ENCODE results near the gene ACOX1. TPM values are rescaled to one million over a fixed set of nuclear protein-coding genes. Genes with fewer than 3 reads are reported as not detected.

ACOX1 gene
- total and polyA plus RNA-seq, 4 donors, result 32.7 to 63.6 (median 46.2) TPM

DNA sequence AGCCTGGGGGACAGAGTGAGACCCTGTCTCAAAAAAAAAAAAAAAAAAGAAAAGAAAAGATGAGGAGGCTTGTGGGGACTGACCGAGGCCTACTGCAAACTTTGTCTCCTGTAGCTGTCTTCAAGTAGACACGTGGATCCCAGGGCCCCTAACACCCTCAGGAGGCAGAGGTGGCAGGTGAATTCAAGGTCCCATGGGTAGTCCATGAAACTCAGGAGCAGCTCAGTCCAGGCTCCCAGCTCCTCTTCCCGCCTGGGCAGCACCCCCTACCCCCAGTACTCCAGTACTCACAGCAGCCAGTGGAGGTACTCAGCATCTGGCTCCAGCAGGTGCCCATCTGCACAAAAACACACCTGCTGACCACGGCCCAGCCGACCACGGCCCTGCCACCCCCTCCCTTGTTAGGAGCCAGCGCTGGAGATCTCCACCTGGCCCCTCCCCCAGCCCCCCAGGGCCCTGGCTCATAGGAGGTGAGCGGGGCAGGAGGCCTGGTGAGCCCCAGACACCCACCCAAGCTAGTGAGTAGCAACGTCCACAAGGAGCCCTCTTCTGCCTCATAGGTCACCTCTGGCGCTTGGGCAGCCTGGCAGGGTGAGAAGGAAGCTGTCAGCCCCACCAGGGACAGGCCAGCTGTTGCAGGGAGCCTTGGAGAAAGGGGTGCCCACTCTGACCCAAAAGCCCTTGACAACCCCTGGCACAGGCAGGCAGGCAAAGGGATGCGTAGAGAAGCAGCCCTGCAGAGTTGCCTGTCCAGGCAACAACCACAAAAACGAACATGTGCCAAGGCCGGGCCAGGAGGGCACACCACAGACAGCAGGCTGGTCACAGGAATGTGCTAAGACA, 78.1 kb downstream of the ACOX1 start:
- Histone ChIP-seq H3K4me1 (ENCODE audit: control insufficient read depth, insufficient read depth, low read length) (peaks cover 35% of the 10 kb centered on the region), H3K4me3 (ENCODE audit: low read depth, low read length) (no peak overlapping the region), H3K27ac (ENCODE audit: low read depth, low read length) (no peak overlapping the region), H3K36me3 (ENCODE audit: control insufficient read depth, insufficient read depth, low read length) (peaks cover 61% of the 10 kb centered on the region), H3K27me3 (ENCODE audit: control insufficient read depth, insufficient read depth, low read length) (no peaks in the 10 kb centered on the region), H3K9me3 (ENCODE audit: control insufficient read depth, insufficient read depth, low read length) (no peaks in the 10 kb centered on the region)
- WGBS (ENCODE audit: insufficient coverage), result 91% methylated on average over 9 of the region's 13 CpGs
- DNase-seq (ENCODE audit: low read depth in 4 of 6, low spot score in 6 of 6), result no peak

DNA sequence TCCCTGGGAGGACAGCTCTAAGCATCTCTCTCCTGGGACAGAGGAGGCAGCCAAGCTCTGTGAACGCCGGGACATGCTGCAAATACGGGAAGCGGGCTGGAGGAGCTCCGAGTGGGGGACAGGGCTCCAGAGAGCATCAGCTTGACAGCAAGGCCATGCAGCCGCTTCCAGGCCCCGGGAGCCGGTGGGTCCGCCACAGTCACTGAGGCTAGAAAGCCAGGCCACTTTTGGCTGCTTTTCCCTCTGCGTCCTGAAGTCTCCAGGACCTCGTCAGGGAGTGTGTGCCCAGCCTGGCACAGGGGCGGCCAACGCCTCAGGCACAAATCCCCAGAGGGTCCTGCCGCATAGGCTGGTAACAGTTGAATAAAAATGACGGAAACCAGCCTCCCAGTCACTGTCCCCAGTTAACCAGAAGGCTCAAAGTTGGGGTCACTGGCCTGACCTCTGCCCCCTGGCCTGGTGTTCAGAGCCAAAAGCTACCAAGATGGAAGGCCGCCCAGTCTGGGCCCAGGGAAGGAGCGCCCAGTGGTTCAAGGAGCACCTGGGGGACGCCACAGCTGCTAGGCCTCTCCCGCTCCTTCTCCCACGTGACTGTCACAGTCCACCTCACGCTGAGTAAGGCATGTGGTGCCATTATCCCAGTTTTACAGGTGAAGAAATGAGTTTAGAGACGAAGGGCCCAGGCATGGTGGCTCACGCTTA, 79.0 kb downstream of the ACOX1 start:
- Histone ChIP-seq H3K27me3 (ENCODE audit: control insufficient read depth, insufficient read depth, low read length) (no peaks in the 10 kb centered on the region), H3K36me3 (ENCODE audit: control insufficient read depth, insufficient read depth, low read length) (peaks cover 64% of the 10 kb centered on the region), H3K27ac (ENCODE audit: low read depth, low read length) (no peak overlapping the region), H3K4me3 (ENCODE audit: low read depth, low read length) (no peak overlapping the region), H3K4me1 (ENCODE audit: control insufficient read depth, insufficient read depth, low read length) (peaks cover 38% of the 10 kb centered on the region), H3K9me3 (ENCODE audit: control insufficient read depth, insufficient read depth, low read length) (no peaks in the 10 kb centered on the region)
- no peak for DNase-seq (ENCODE audit: low read depth in 4 of 6, low spot score in 6 of 6)
- 96% methylated on average over 23 of the region's 23 CpGs for WGBS (ENCODE audit: insufficient coverage)

DNA sequence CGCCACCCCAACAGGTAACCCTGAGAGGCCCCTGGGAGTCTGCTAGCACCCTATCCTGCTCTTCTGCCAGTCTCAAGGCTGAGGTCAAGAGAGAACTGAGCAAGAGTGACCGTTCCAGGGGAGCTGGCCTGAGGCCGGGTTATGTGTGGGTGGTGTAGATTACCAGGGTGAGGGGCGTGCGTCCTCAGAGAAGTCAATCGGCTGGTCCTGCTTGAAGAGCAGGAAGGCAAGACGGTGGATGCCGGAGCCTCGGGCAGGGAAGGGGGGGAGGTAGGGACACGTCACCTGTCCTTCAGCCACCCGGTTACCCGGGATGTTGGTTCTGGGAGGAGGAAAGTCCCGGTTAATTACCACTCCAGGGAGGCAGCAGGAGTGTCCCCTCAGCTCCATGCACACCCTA, 79.6 kb downstream of the ACOX1 start:
- peaks cover 70% of the 10 kb centered on the region for H3K36me3 ChIP-seq (ENCODE audit: control insufficient read depth, insufficient read depth, low read length)
- H3K4me1 ChIP-seq (ENCODE audit: control insufficient read depth, insufficient read depth, low read length), result peaks cover 44% of the 10 kb centered on the region
- no peak overlapping the region for H3K27ac ChIP-seq (ENCODE audit: low read depth, low read length)
- WGBS (ENCODE audit: insufficient coverage), result 97% methylated on average over 8 of the region's 13 CpGs
- no peaks in the 10 kb centered on the region for H3K27me3 ChIP-seq (ENCODE audit: control insufficient read depth, insufficient read depth, low read length)
- H3K4me3 ChIP-seq (ENCODE audit: low read depth, low read length), result no peak overlapping the region
- DNase-seq (ENCODE audit: low read depth in 4 of 6, low spot score in 6 of 6), result no peak
- no peaks in the 10 kb centered on the region for H3K9me3 ChIP-seq (ENCODE audit: control insufficient read depth, insufficient read depth, low read length)

DNA sequence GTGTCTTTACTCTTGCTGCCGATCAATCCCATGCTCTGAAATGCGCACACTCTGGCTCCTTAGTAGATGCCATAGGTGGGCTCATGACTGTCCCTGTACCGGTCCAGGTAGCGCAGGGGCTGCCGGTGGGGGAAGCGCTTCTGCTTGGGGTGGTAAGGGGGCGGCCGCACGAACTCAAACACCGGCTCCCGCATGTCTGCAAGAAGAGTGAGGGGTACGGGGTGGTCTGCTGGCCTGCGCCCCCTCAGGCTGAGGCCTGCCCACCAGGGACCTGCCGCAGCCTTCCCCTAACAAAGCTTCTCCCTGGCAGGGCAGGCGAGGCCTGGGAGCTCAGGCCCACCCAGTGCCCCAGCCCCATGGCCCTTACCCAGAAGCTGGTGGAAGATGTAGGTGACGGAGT, 80.2 kb downstream of the ACOX1 start:
- no peak overlapping the region for H3K4me3 ChIP-seq (ENCODE audit: low read depth, low read length)
- H3K27ac ChIP-seq (ENCODE audit: low read depth, low read length), result no peak overlapping the region
- H3K27me3 ChIP-seq (ENCODE audit: control insufficient read depth, insufficient read depth, low read length), result no peaks in the 10 kb centered on the region
- peaks cover 43% of the 10 kb centered on the region for H3K4me1 ChIP-seq (ENCODE audit: control insufficient read depth, insufficient read depth, low read length)
- DNase-seq (ENCODE audit: low read depth in 4 of 6, low spot score in 6 of 6), result no peak
- 98% methylated on average over 13 of the region's 16 CpGs for WGBS (ENCODE audit: insufficient coverage)
- peaks cover 73% of the 10 kb centered on the region for H3K36me3 ChIP-seq (ENCODE audit: control insufficient read depth, insufficient read depth, low read length)
- H3K9me3 ChIP-seq (ENCODE audit: control insufficient read depth, insufficient read depth, low read length), result no peaks in the 10 kb centered on the region

DNA sequence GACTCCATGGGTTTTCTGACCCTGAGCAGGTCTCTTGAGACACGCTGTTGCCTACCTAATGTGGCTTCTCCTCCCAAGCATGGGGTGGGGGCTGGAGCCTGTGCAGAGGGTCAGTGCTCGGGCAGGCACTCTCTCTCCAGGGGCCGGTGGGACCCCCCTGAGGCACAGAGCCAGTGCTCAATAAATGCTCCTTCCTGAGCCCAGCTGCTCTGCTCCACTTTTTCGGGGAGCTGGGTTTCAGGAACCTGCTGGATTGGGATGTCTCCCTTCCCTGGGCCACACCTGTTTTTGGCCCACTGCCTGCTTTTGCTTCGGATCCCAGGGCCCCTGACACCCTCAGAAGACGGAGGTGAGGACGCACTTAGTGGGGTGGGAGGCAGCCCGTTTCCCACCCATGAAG, 80.9 kb downstream of the ACOX1 start:
- peaks cover 77% of the 10 kb centered on the region for H3K36me3 ChIP-seq (ENCODE audit: control insufficient read depth, insufficient read depth, low read length)
- DNase-seq (ENCODE audit: low read depth in 4 of 6, low spot score in 6 of 6), result no peak
- no peaks in the 10 kb centered on the region for H3K9me3 ChIP-seq (ENCODE audit: control insufficient read depth, insufficient read depth, low read length)
- H3K4me1 ChIP-seq (ENCODE audit: control insufficient read depth, insufficient read depth, low read length), result peaks cover 40% of the 10 kb centered on the region
- 94% methylated on average over 7 of the region's 8 CpGs for WGBS (ENCODE audit: insufficient coverage)
- no peak overlapping the region for H3K4me3 ChIP-seq (ENCODE audit: low read depth, low read length)
- H3K27me3 ChIP-seq (ENCODE audit: control insufficient read depth, insufficient read depth, low read length), result no peaks in the 10 kb centered on the region
- no peak overlapping the region for H3K27ac ChIP-seq (ENCODE audit: low read depth, low read length)

DNA sequence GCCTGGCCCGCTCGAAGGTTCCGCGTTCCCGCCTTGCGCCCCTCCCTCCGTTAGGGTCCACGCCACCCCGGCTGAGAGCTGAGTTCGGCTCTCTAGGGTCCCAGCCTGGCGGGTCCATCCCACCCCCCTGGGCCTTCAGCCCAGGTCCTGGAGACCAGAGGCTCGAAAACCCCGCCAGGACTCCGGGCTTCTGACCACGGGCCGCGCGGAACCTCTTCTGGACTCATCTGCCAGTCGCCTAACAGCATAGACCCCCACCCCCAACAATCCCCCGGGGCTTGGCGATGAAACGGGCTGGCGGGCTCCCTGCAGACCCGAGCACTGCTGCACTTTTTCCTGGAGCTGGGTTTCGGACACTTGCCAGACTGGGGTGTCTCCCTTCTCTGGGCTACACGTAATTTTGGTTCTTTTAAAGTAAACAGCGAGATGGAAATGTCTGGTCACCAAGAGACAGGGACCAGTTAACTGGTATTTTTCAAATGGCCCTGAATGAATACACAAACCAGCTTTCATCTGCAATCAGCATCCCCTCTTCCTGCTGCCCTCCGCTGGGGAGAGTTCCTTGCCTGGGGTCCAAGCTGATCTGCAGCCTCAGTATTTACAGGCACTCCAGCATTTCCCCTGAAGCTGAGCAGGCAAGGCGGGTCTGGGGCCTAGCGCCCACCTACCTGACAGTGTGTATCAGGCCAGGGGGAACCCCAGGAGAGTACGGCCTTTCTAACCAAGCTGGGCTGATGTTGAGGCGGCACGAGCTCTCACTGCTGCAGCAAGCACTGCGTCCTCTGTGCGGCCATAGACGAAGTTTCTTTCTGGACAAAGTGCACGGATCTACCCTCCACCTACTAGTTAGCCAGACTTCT, 81.6 kb downstream of the ACOX1 start:
- Histone ChIP-seq H3K4me3 (ENCODE audit: low read depth, low read length) (peak overlapping the region; percentile 45), H3K36me3 (ENCODE audit: control insufficient read depth, insufficient read depth, low read length) (peaks cover 77% of the 10 kb centered on the region), H3K9me3 (ENCODE audit: control insufficient read depth, insufficient read depth, low read length) (no peaks in the 10 kb centered on the region), H3K4me1 (ENCODE audit: control insufficient read depth, insufficient read depth, low read length) (peaks cover 44% of the 10 kb centered on the region), H3K27ac (ENCODE audit: low read depth, low read length) (peak overlapping the region; percentile 92), H3K27me3 (ENCODE audit: control insufficient read depth, insufficient read depth, low read length) (no peaks in the 10 kb centered on the region)
- WGBS (ENCODE audit: insufficient coverage), result 28% methylated on average over 30 of the region's 37 CpGs
- peak in 2 of 6 donors; percentile 13 to 61 for DNase-seq (ENCODE audit: low read depth in 4 of 6, low spot score in 6 of 6)

DNA sequence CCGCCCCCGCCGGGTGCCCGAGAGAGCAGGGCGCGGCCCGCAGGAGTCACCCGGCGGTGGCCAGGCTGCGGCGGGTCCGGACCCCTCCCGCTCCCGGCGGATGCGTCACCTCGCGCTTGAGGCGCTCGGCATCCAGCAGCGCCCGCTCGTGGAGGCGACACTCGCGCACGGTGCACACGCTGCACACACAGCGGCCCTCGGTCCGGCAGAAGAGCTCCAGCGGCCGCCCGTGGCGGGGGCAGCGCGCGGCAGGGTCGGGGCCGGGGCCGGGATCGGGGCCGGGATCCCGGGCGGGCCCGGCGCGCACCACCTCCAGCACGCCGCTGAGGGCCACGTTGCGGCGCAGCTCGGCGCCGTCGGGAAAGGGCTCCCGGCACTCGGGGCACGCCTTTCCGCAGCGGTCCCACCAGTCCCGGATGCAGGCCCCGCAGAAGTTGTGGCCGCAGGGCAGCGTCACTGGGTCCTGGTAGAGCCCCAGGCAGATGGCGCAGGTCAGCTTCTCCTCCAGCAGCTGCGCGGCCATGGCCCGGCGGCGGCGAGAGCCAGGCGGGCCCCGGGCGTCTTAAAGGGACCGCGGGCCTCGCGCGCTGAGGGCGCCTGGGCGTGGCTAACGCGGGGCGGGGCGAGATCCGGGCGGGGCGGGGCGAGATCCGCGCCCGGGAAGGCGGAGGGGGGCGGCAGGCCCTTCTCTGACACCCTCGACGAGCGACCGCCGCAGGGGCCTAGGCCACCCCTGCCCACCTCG, 82.4 kb downstream of the ACOX1 start, which contains the start of gene TRIM65:
TRIM65 (minus strand) TSS at position 537 of the 745 bp plus-strand sequence; CDS start at position 523, 14 bp downstream.
- Histone ChIP-seq H3K4me1 (ENCODE audit: control insufficient read depth, insufficient read depth, low read length) (peaks cover 51% of the 10 kb centered on the region), H3K9me3 (ENCODE audit: control insufficient read depth, insufficient read depth, low read length) (no peaks in the 10 kb centered on the region), H3K36me3 (ENCODE audit: control insufficient read depth, insufficient read depth, low read length) (peaks cover 78% of the 10 kb centered on the region), H3K27me3 (ENCODE audit: control insufficient read depth, insufficient read depth, low read length) (no peaks in the 10 kb centered on the region), H3K4me3 (ENCODE audit: low read depth, low read length) (peak within 1 kb of the TSS; percentile 62), H3K27ac (ENCODE audit: low read depth, low read length) (peak within 1 kb of the TSS; percentile 92)
- under 1% methylated on average over 102 of the region's 102 CpGs for WGBS (ENCODE audit: insufficient coverage)
- peak in 3 of 6 donors; percentile 66 to 92 (median 87) for DNase-seq (ENCODE audit: low read depth in 4 of 6, low spot score in 6 of 6)

DNA sequence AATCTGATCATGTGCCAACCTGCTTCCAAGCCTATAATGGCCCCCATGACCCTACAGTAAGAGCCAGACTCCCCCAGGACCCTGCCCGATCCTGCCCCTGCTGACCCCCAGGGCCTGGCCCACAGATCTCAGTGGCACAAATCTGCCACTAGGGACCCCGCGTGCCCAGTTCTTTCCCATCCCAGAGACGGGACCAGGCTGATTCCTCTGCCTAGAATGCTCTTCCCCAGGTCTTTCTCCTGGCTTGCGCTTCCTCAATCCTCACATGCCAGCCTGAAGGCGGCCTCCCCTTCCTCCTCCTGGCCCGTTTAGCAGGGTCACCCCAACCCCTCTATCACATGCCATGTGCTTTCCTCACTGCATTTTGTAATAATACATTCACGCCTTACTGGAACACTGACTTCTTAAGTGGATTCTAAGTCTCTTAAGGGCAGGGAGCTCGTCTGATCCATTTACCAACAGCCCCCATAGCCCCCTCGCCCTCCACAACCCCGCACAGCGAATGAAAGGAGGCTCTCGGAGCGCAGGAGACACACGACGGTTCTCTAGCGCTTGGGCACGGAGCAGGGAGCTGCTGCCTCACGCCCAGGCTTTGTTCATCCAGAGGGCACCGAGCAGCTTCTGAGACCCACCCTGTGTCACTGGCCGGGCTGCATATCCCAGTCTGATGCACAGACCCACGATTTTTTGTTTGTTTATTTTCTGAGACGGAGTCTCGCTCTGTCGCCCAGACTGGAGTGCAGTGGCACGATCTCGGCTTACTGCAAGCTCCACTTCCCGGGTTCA, 83.4 kb downstream of the ACOX1 start:
- H3K27ac ChIP-seq (ENCODE audit: low read depth, low read length), result peak overlapping the region; percentile 6
- H3K4me3 ChIP-seq (ENCODE audit: low read depth, low read length), result peak overlapping the region; percentile 62
- peak in 1 of 6 donors; percentile 25 for DNase-seq (ENCODE audit: low read depth in 4 of 6, low spot score in 6 of 6)
- no peaks in the 10 kb centered on the region for H3K9me3 ChIP-seq (ENCODE audit: control insufficient read depth, insufficient read depth, low read length)
- 27% methylated on average over 26 of the region's 28 CpGs for WGBS (ENCODE audit: insufficient coverage)
- no peaks in the 10 kb centered on the region for H3K27me3 ChIP-seq (ENCODE audit: control insufficient read depth, insufficient read depth, low read length)
- peaks cover 53% of the 10 kb centered on the region for H3K4me1 ChIP-seq (ENCODE audit: control insufficient read depth, insufficient read depth, low read length)
- H3K36me3 ChIP-seq (ENCODE audit: control insufficient read depth, insufficient read depth, low read length), result peaks cover 78% of the 10 kb centered on the region
